OCI-LY3 (cell line): Measurements from ENCODE around the gene DNMT1.

Experiments
- H2AFZ ChIP-seq: fragments of 200-600, 300-600 bp; shearing (Covaris generic); 2 replicates; pipeline ENCODE4 v1.6.0; 2014; ENCODE audit warnings: antibody characterized with exemption, low read depth, low read length
- H3K27ac ChIP-seq: fragments of 200-600, 300-600 bp; sonication (generic); 2 replicates; pipeline ENCODE4 v1.5.1; 2014; ENCODE audit warnings: mild to moderate bottlenecking, low read length, moderate library complexity, mixed read lengths
- H3K27me3 ChIP-seq: fragments of 200-600, 300-600 bp; sonication (generic); 2 replicates; pipeline ENCODE4 v1.6.1; 2014; ENCODE audit warnings: low read depth, low read length, mixed read lengths
- H3K36me3 ChIP-seq: fragments of 200-600, 300-600 bp; sonication (generic); replicated peaks from 2 replicates; pipeline ENCODE3; 2014; ENCODE audit warnings: low read depth, low read length, mixed read lengths
- H3K4me1 ChIP-seq: fragments of 300-600, 200-600 bp; sonication (generic); 2 replicates; pipeline ENCODE4 v1.6.1; 2014; ENCODE audit warnings: low read length, mixed read lengths
- H3K4me2 ChIP-seq: fragments of 200-600, 300-600 bp; sonication (generic); 2 replicates; pipeline ENCODE4 v1.6.1; 2014; ENCODE audit warnings: low read length, mixed read lengths
- H3K4me3 ChIP-seq: fragments of 300-600, 200-600 bp; sonication (generic); 2 replicates; pipeline ENCODE4 v1.5.1; 2014; ENCODE audit warnings: antibody characterized with exemption, mild to moderate bottlenecking, low read length, moderate library complexity
- H3K79me2 ChIP-seq: fragments of 300-600, 200-600 bp; shearing (Covaris generic); 2 replicates; pipeline ENCODE4 v1.6.1; 2014; ENCODE audit warnings: mild to moderate bottlenecking, low read length, mixed read lengths
- H3K9ac ChIP-seq: fragments of 300-600, 200-600 bp; shearing (Covaris generic); 2 replicates; pipeline ENCODE4 v1.6.0; 2014; ENCODE audit warnings: mild to moderate bottlenecking, low read length, moderate library complexity
- H3K9me3 ChIP-seq: fragments of 200-600, 300-600 bp; shearing (Covaris generic); 2 replicates; pipeline ENCODE4 v1.6.1; 2014; ENCODE audit warnings: low read length, mixed read lengths; ENCODE audit not compliant: insufficient read depth
- H4K20me1 ChIP-seq: fragments of 200-600, 300-600 bp; sonication (generic); 2 replicates; pipeline ENCODE4 v1.6.1; 2016; ENCODE audit warnings: low read length, mixed read lengths; ENCODE audit not compliant: insufficient read depth
- EZH2phosphoT487 ChIP-seq: fragments of 200-600 bp; shearing (Covaris generic); IDR thresholded peaks from 2 replicates; pipeline ENCODE4 v1.6.1; 2018; ENCODE audit warnings: antibody characterized with exemption, mixed run types, low read depth
- TF ChIP-seq, protein P1 (sequence below): fragments of 200-600, 300-600 bp; sonication (generic); IDR thresholded peaks from 2 replicates; pipeline ENCODE4 v1.5.1; 2014; ENCODE audit warnings: antibody characterized with exemption, low read length, low read depth

The DNMT1 gene

DNA sequence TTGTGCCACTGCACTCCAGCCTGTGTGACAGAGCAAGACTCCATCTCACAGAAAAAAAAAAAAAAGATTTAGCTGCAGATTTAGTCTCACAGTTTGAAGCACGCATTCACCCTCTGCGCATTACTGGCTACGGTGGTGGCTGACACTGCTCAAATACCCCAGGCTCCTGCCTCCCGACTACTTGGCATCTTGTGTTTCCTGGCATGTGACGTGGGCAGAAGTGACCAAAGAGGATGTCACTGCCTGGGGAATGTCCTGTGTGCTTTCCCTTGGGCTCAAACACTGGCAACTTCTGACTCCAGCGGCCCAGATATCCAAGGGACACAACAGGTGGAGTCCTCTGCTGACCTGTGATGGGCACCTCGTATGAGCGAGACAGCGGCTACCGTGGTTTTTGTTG, 50.4 kb downstream of the DNMT1 start:
- Histone ChIP-seq H3K27ac (no peak overlapping the region), H3K27me3 (no peaks in the 10 kb centered on the region), H3K4me3 (no peak overlapping the region), H3K9ac (no peak overlapping the region), H2AFZ (no peak overlapping the region), H3K4me2 (no peak overlapping the region), H4K20me1 (no peaks in the 10 kb centered on the region), H3K9me3 (no peaks in the 10 kb centered on the region), H3K79me2 (peaks cover 9% of the 10 kb centered on the region; the same call in 1 of the 2 replicates), H3K36me3 (peaks cover 81% of the 10 kb centered on the region), H3K4me1 (no peaks in the 10 kb centered on the region)
- no peak for TF ChIP-seq EZH2phosphoT487
- TF ChIP-seq, protein P1, sequence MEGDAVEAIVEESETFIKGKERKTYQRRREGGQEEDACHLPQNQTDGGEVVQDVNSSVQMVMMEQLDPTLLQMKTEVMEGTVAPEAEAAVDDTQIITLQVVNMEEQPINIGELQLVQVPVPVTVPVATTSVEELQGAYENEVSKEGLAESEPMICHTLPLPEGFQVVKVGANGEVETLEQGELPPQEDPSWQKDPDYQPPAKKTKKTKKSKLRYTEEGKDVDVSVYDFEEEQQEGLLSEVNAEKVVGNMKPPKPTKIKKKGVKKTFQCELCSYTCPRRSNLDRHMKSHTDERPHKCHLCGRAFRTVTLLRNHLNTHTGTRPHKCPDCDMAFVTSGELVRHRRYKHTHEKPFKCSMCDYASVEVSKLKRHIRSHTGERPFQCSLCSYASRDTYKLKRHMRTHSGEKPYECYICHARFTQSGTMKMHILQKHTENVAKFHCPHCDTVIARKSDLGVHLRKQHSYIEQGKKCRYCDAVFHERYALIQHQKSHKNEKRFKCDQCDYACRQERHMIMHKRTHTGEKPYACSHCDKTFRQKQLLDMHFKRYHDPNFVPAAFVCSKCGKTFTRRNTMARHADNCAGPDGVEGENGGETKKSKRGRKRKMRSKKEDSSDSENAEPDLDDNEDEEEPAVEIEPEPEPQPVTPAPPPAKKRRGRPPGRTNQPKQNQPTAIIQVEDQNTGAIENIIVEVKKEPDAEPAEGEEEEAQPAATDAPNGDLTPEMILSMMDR, result no peak

DNA sequence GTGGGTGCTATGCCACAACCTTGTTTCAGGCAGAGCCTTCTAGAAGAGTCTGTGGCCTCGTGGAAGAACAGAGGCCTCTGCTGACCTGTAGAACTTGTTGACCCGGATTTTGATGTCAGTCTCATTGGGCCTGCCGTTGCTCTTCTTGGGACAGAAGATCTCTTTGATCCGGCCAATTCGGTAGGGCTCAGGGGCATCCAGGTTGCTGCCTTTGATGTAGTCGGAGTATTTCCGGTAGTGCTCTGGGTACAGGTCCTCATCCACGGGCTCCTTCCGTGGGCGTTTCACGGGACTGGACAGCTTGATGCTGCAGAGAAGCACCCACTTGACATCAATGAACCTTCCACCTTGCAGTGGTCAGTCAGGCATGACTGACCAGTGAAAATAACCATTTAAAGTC, 51.1 kb downstream of the DNMT1 start:
- H3K27ac ChIP-seq, result no peak overlapping the region
- no peaks in the 10 kb centered on the region for H3K27me3 ChIP-seq
- no peaks in the 10 kb centered on the region for H4K20me1 ChIP-seq
- no peak overlapping the region for H2AFZ ChIP-seq
- H3K9ac ChIP-seq, result no peak overlapping the region
- H3K4me2 ChIP-seq, result no peak overlapping the region
- TF ChIP-seq, protein P1, result no peak
- no peak for TF ChIP-seq EZH2phosphoT487
- H3K9me3 ChIP-seq, result no peaks in the 10 kb centered on the region
- peaks cover 83% of the 10 kb centered on the region for H3K36me3 ChIP-seq
- peaks cover 9% of the 10 kb centered on the region; the same call in 1 of the 2 replicates for H3K79me2 ChIP-seq
- no peak overlapping the region for H3K4me3 ChIP-seq
- no peaks in the 10 kb centered on the region for H3K4me1 ChIP-seq

DNA sequence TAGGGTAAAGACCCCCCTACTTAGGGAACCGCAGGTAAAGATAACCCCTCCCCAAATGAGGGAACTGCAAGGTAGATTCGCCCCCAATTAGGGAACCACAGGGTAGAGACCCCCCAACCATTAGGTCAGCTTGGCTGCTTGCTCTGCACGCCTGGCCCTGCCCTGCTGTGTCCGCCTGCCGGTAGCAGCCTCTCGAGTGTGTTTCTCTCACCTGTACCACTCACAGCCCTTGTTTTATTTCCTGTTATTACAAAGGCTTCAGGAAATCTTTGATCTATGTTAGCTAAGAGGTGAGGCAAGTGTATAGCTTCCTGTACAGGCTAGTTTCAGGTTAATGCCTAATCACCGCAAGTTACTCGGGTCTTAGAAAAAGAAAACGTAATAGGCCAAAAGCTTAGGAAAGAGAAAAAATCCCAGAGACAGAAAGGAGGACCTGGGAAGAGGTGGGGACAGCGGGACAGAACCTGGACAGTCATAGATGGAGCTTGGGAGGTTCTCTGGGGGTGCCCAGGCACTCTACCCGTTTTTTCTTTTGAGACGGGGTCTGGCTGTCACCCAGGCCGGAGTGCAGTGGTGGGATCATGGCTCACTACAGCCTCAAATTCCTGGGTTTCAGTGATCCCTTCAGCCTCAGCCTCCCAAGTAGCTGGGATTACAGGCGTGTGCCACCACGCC, 51.9 kb downstream of the DNMT1 start:
- no peak overlapping the region for H3K4me2 ChIP-seq
- H3K4me3 ChIP-seq, result no peak overlapping the region
- H3K79me2 ChIP-seq, result peaks cover 9% of the 10 kb centered on the region; the same call in 1 of the 2 replicates
- peaks cover 88% of the 10 kb centered on the region for H3K36me3 ChIP-seq
- H3K4me1 ChIP-seq, result no peaks in the 10 kb centered on the region
- H3K27ac ChIP-seq, result no peak overlapping the region
- TF ChIP-seq, protein P1, result no peak
- no peak for TF ChIP-seq EZH2phosphoT487
- no peaks in the 10 kb centered on the region for H4K20me1 ChIP-seq
- no peak overlapping the region for H2AFZ ChIP-seq
- no peaks in the 10 kb centered on the region for H3K27me3 ChIP-seq
- no peak overlapping the region for H3K9ac ChIP-seq
- no peaks in the 10 kb centered on the region for H3K9me3 ChIP-seq

DNA sequence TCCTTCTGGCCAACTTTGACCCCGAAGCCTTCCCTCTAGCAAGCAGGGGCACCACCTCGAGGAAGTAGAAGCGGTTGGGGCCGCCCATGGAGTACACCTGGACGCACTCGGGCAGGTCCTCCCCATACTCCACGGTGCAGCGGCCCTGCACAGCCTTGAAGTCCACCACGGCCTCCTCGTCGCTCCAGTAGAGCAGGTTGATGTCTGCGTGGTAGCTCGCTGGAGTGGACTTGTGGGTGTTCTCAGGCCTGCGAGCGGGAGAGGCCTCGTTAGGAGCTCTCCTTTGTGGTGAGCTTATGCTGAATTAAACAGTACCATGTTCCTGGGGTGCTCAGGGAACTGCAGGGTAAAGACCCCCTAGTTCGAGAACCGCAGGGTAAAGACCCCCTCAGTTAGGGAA, 52.8 kb downstream of the DNMT1 start:
- TF ChIP-seq, protein P1, result no peak
- no peak for TF ChIP-seq EZH2phosphoT487
- no peak overlapping the region for H3K27ac ChIP-seq
- no peaks in the 10 kb centered on the region for H3K27me3 ChIP-seq
- H3K4me3 ChIP-seq, result no peak overlapping the region
- peaks cover 91% of the 10 kb centered on the region for H3K36me3 ChIP-seq
- H3K79me2 ChIP-seq, result peaks cover 9% of the 10 kb centered on the region; the same call in 1 of the 2 replicates
- no peaks in the 10 kb centered on the region for H3K9me3 ChIP-seq
- H3K4me1 ChIP-seq, result no peaks in the 10 kb centered on the region
- H3K4me2 ChIP-seq, result no peak overlapping the region
- no peak overlapping the region for H3K9ac ChIP-seq
- no peaks in the 10 kb centered on the region for H4K20me1 ChIP-seq
- H2AFZ ChIP-seq, result no peak overlapping the region
